22Rv1 (cell line): ENCODE results near the gene AGAP1.
"Not testable (repeated sequence)": the region's sequence is repeated elsewhere in the genome, so short reads cannot be mapped to it uniquely, and the experiment has no call there.

ENCODE experiments used
- H3K27ac ChIP-seq: fragments of 450-650 bp; 2 replicates; pipeline ENCODE4 v1.5.1; 2017
- CTCF ChIP-seq: fragments of 450-650 bp; IDR thresholded peaks from 2 replicates; pipeline ENCODE4 v1.5.1; 2017; ENCODE audit warnings: mild to moderate bottlenecking
- ZFX ChIP-seq: fragments of 450-650 bp; IDR thresholded peaks from 2 replicates; pipeline ENCODE4 v1.6.1; 2017; ENCODE audit warnings: antibody characterized with exemption, borderline replicate concordance

The AGAP1 gene

GRCh38 chr2:236086403-236086970, 592.6 kb downstream of the AGAP1 start:
- TF ChIP-seq ZFX: no peak
- TF ChIP-seq CTCF: no peak
- H3K27ac ChIP-seq: no peak overlapping the region

GRCh38 chr2:236086971-236087465, 593.2 kb downstream of the AGAP1 start:
- H3K27ac ChIP-seq: no peak overlapping the region
- no peak for TF ChIP-seq CTCF
- TF ChIP-seq ZFX: no peak

GRCh38 chr2:236088368-236089057, 594.7 kb downstream of the AGAP1 start:
- no peak overlapping the region for H3K27ac ChIP-seq

GRCh38 chr2:236089271-236090026, 595.6 kb downstream of the AGAP1 start:
- TF ChIP-seq CTCF: no peak
- no peak for TF ChIP-seq ZFX
- H3K27ac ChIP-seq: no peak overlapping the region

More at GRCh38 chr2:236088368-236089057, 594.7 kb downstream of the AGAP1 start:
- TF ChIP-seq CTCF (no peak), ZFX (no peak)

GRCh38 chr2:236090027-236090382, 596.2 kb downstream of the AGAP1 start:
- no peak overlapping the region for H3K27ac ChIP-seq
- TF ChIP-seq ZFX: no peak
- TF ChIP-seq CTCF: no peak

- H3K27ac ChIP-seq: not testable (repeated sequence)
Observed at GRCh38 chr2:236090826-236091225, 597.0 kb downstream of the AGAP1 start.

GRCh38 chr2:236092714-236093113, 598.9 kb downstream of the AGAP1 start:
- TF ChIP-seq CTCF (no peak), ZFX (no peak)
- no peak overlapping the region for H3K27ac ChIP-seq
